ENCODE results near the gene DIAPH2.

Gene DIAPH2

GRCh38 chrX:97522307-97522706, 837.7 kb downstream of the DIAPH2 start:
- DNase-seq: no peak

GRCh38 chrX:97524340-97524739, 839.7 kb downstream of the DIAPH2 start:
- no peak for DNase-seq

- DNase-seq: no peak
Observed at GRCh38 chrX:97524997-97525396, 840.4 kb downstream of the DIAPH2 start.

GRCh38 chrX:97525981-97526380, 841.3 kb downstream of the DIAPH2 start:
- no peak for DNase-seq

- DNase-seq: no peak
Observed at GRCh38 chrX:97527725-97528124, 843.1 kb downstream of the DIAPH2 start.

GRCh38 chrX:97529536-97530200, 845.0 kb downstream of the DIAPH2 start:
- no peak for DNase-seq

GRCh38 chrX:97531825-97532224, 847.2 kb downstream of the DIAPH2 start:
- DNase-seq: no peak

- DNase-seq: no peak
Observed at GRCh38 chrX:97538745-97539144, 854.1 kb downstream of the DIAPH2 start.

GRCh38 chrX:97539970-97540519, 855.4 kb downstream of the DIAPH2 start:
- DNase-seq: no peak

GRCh38 chrX:97547877-97548578, 863.4 kb downstream of the DIAPH2 start:
- DNase-seq: no peak

- no peak for DNase-seq
Observed at GRCh38 chrX:97551821-97552220, 867.2 kb downstream of the DIAPH2 start.

- DNase-seq: no peak
Observed at GRCh38 chrX:97553833-97554232, 869.2 kb downstream of the DIAPH2 start.

- DNase-seq: no peak
Observed at GRCh38 chrX:97556359-97556758, 871.7 kb downstream of the DIAPH2 start.

- DNase-seq: peak; percentile 1
Observed at GRCh38 chrX:97563531-97564133, 879.0 kb downstream of the DIAPH2 start.

- no peak for DNase-seq
Observed at GRCh38 chrX:97564496-97564895, 879.9 kb downstream of the DIAPH2 start.

GRCh38 chrX:97587171-97587570, 902.5 kb downstream of the DIAPH2 start:
- DNase-seq: no peak

GRCh38 chrX:97594646-97595224, 910.1 kb downstream of the DIAPH2 start:
- no peak for DNase-seq

- no peak for DNase-seq
Observed at GRCh38 chrX:97597954-97598353, 913.3 kb downstream of the DIAPH2 start.

GRCh38 chrX:97602465-97603258, 918.0 kb downstream of the DIAPH2 start:
- DNase-seq: no peak

- DNase-seq: no peak
Observed at GRCh38 chrX:97605271-97605670, 920.6 kb downstream of the DIAPH2 start.

GRCh38 chrX:97609357-97609756, 924.7 kb downstream of the DIAPH2 start:
- no peak for DNase-seq

GRCh38 chrX:97609938-97610337, 925.3 kb downstream of the DIAPH2 start:
- no peak for DNase-seq
